HUES48 (cell line): Measurements from ENCODE around the gene CCDC159.

Experiments used
- H3K27ac ChIP-seq: one replicate; pipeline ENCODE4 v1.7.0; 2013; ENCODE audit warnings: low read depth, low read length, inconsistent platforms
- H3K27me3 ChIP-seq: 2 replicates; pipeline ENCODE4 v1.6.1; 2013; ENCODE audit warnings: mild to moderate bottlenecking, low read length; ENCODE audit not compliant: control insufficient read depth, insufficient read depth
- H3K36me3 ChIP-seq: 2 replicates; pipeline ENCODE4 v1.6.1; 2013; ENCODE audit warnings: low read length; ENCODE audit not compliant: control insufficient read depth, insufficient read depth
- H3K4me1 ChIP-seq: 2 replicates; pipeline ENCODE4 v1.6.1; 2013; ENCODE audit warnings: mild to moderate bottlenecking, low read length; ENCODE audit not compliant: control insufficient read depth, insufficient read depth
- H3K4me3 ChIP-seq: 2 replicates; pipeline ENCODE4 v1.5.1; 2013; ENCODE audit warnings: mild to moderate bottlenecking, low read depth, low read length
- H3K9ac ChIP-seq: 2 replicates; pipeline ENCODE4 v1.6.1; 2013; ENCODE audit warnings: mild to moderate bottlenecking, low read depth, low read length, moderate library complexity
- H3K9me3 ChIP-seq: 2 replicates; pipeline ENCODE4 v1.6.1; 2013; ENCODE audit warnings: low read length; ENCODE audit not compliant: control insufficient read depth, insufficient read depth

CCDC159 gene

DNA sequence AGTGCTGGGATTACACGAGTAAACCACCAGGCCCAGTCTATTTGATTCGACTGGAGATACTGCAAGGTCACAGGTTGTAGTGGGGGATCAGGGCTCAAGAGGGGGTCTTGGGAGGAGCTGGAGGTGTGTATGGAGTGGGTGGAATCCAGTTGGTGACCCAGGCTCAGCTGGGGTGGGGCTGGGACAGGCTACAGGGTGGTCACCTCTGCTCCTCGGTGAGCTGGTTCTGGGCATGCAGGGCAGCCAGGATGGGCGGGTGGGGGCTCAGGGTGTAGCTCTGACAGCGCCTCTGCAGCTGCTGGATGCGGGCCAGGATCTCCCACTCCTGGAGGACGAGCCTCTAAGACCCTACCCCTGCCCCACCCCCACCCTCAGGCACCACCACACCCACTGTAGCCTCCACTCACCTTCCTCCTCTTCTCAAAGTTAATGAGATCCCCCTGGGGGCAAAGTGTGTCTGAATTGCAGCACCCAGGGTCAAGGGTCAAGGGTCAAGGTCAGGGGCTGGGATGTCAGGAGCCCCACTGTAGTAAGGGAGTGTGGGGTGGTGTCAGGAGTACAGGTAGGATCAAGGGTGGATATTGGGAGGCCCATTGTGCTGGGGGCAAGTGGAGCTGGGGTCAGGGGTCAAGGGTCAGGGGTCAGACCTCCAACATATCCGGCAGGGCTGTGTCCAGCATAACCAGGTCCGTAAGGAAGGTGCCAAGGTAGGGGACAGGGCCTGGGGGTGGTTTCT, 55.7 kb downstream of the CCDC159 start:
- H3K9ac ChIP-seq, result no peak overlapping the region
- H3K4me1 ChIP-seq, result no peaks in the 10 kb centered on the region
- peaks cover 48% of the 10 kb centered on the region for H3K36me3 ChIP-seq
- no peak overlapping the region for H3K4me3 ChIP-seq
- no peaks in the 10 kb centered on the region for H3K27me3 ChIP-seq
- H3K27ac ChIP-seq, result no peak overlapping the region
- no peaks in the 10 kb centered on the region for H3K9me3 ChIP-seq
